MCF 10A (cell line): Measurements from ENCODE around the gene DUSP28. TPM values are rescaled to one million over a fixed set of nuclear protein-coding genes. Genes with fewer than 3 reads are reported as not detected.
A peak's percentile ranks its signal among the peaks of the same experiment; 100 is the strongest.

ENCODE experiments used
- BruUV-seq: library from RNA; stranded (reverse); fragments of 400-500 nt; replicated peaks from 2 replicates; lab custom pipeline; 2021; lab: Mats Ljungman, UMichigan
- CTCF ChIA-PET: fragments of 300-600 bp; sonication (Branson Sonifier 250); formaldehyde crosslinking; extraction: SDS; loops from one replicate; lab custom pipeline; 2021; ENCODE audit warnings: antibody characterized with exemption, inconsistent platforms; lab: Yijun Ruan, JAX
- POLR2A ChIA-PET: fragments of 300-600, 350-650 bp; sonication (Branson Sonifier 250); formaldehyde crosslinking; extraction: SDS; loops from one replicate; lab custom pipeline; 2020; ENCODE audit warnings: antibody characterized with exemption, inconsistent platforms; lab: Yijun Ruan, JAX
- DNase-seq: peaks from one replicate; pipeline ENCODE4 v3.0.0-alpha.2; 2018; ENCODE audit not compliant: unreplicated experiment
- H3K27ac Mint-ChIP-seq: one replicate; pipeline ENCODE4 v1.8.0; 2022; ENCODE audit warnings: mild to moderate bottlenecking, low read depth, mixed read lengths; ENCODE audit not compliant: unreplicated experiment
- H3K27me3 Mint-ChIP-seq: one replicate; pipeline ENCODE4 v1.8.0; 2022; ENCODE audit warnings: mixed read lengths; ENCODE audit not compliant: insufficient read depth, unreplicated experiment
- H3K36me3 Mint-ChIP-seq: one replicate; pipeline ENCODE4 v1.8.0; 2022; ENCODE audit warnings: mild to moderate bottlenecking, moderate library complexity, mixed read lengths; ENCODE audit not compliant: insufficient read depth, unreplicated experiment
- H3K4me1 Mint-ChIP-seq: one replicate; pipeline ENCODE4 v1.8.0; 2022; ENCODE audit warnings: mixed read lengths; ENCODE audit not compliant: insufficient read depth, unreplicated experiment
- H3K4me3 Mint-ChIP-seq: one replicate; pipeline ENCODE4 v1.8.0; 2022; ENCODE audit warnings: mild to moderate bottlenecking, moderate library complexity, mixed read lengths; ENCODE audit not compliant: unreplicated experiment
- H3K9me3 Mint-ChIP-seq: one replicate; pipeline ENCODE4 v1.8.0; 2022; ENCODE audit warnings: mixed read lengths; ENCODE audit not compliant: unreplicated experiment
- intact Hi-C: fragments of 100-400 bp; cut with micrococcal nuclease; formaldehyde crosslinking; loops from 2 replicates; pipeline ENCODE4 v1.14.1; 2022
- total RNA-seq: library from RNA; stranded (reverse); gene quantifications from 2 replicates; pipeline ENCODE4 v1.2.3, GENCODE V29; 2022
- TF ChIP-seq, protein P1 (sequence below): fragments of 200-600 bp; IDR thresholded peaks from one replicate; pipeline ENCODE4 v1.8.0; 2022; ENCODE audit warnings: antibody characterized with exemption, mild to moderate bottlenecking; ENCODE audit not compliant: unreplicated experiment

DUSP28 gene
- total RNA-seq, 1 experiment from 2014 or later, result 5.2 TPM

DNA sequence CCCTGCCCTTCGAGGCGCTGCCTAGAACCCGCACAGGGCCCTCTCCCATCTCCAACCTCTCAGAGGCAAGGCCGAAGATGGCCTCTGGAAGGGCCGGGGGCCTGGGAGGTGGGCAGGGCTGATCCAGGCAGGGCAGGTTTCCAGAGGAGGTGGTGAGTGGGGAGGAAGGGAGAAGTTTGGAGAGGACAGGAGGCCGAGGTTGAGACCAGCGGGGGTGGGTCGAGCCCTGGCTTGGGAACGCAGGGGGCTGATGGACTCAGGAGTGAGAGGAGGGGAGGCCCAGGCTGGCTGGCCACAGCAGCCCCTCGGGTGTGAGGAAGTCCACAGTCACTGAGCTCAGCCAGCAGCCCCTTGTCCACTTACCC lies 36.9 kb downstream of the DUSP28 start:
- CTCF ChIA-PET, result no interaction called here
- DNase-seq, result no peak
- intact Hi-C loops, result no loop called here
- Mint-ChIP-seq H3K4me1 (no peaks in the 10 kb centered on the region), H3K27ac (no peak overlapping the region), H3K36me3 (peaks cover 9% of the 10 kb centered on the region), H3K4me3 (no peak overlapping the region), H3K27me3 (no peaks in the 10 kb centered on the region), H3K9me3 (no peaks in the 10 kb centered on the region)
- BruUV-seq, result no TSS peak
- TF ChIP-seq, protein P1, sequence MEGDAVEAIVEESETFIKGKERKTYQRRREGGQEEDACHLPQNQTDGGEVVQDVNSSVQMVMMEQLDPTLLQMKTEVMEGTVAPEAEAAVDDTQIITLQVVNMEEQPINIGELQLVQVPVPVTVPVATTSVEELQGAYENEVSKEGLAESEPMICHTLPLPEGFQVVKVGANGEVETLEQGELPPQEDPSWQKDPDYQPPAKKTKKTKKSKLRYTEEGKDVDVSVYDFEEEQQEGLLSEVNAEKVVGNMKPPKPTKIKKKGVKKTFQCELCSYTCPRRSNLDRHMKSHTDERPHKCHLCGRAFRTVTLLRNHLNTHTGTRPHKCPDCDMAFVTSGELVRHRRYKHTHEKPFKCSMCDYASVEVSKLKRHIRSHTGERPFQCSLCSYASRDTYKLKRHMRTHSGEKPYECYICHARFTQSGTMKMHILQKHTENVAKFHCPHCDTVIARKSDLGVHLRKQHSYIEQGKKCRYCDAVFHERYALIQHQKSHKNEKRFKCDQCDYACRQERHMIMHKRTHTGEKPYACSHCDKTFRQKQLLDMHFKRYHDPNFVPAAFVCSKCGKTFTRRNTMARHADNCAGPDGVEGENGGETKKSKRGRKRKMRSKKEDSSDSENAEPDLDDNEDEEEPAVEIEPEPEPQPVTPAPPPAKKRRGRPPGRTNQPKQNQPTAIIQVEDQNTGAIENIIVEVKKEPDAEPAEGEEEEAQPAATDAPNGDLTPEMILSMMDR, result no peak
- POLR2A ChIA-PET, result interaction anchor here (1.2 kb wide), 1 partner anchor 8 kb away, joined by 3 read pairs; no protein-coding TSS in a partner anchor

DNA sequence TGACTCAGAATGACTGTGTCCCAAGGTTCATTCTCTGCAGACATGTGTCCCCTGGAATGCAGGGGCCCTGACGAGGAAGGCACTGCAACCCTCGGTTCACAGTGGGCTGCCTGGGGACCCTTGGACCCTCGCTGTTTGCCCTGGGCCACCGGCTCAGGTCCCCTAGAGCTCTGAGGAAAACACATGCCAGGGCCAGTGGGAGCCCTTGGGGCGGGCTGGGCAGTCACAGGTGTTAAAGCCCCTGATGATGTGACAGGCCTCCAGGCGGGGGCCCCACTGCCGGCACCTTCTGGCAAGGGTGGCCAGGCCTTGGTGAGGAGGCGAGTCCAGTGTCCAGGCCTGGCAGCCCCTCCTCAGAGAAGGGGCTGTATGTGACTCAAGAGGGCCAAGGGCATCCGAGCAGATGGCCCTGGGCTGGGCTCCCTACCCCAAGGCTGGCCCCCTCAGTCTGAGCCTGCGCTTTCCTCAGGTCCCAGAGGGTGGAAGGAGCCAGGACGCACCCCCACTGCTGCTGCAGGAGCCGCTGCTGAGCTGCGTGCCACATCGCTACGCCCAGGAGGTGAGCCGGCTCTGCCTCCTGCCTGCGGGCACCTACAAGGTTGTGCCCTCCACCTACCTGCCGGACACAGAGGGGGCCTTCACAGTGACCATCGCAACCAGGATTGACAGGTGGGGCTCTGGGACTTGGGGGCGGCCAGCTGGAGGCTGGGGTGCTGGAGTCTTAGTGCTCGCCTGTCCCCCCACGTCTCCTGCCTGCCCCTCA lies 37.4 kb downstream of the DUSP28 start:
- ChIA-PET POLR2A (interaction anchor here (1.2 kb wide), 1 partner anchor 8 kb away, joined by 3 read pairs; no protein-coding TSS in a partner anchor), CTCF (interaction anchor here (0.6 kb wide), 1 partner anchor 476 kb away, joined by 3 read pairs; no protein-coding TSS in a partner anchor)
- Mint-ChIP-seq H3K4me1 (no peaks in the 10 kb centered on the region), H3K27me3 (no peaks in the 10 kb centered on the region), H3K36me3 (peaks cover 9% of the 10 kb centered on the region), H3K27ac (no peak overlapping the region), H3K9me3 (no peaks in the 10 kb centered on the region), H3K4me3 (no peak overlapping the region)
- no TSS peak for BruUV-seq
- TF ChIP-seq, protein P1, result no peak
- intact Hi-C loops, result no loop called here
- DNase-seq, result no peak

DNA sequence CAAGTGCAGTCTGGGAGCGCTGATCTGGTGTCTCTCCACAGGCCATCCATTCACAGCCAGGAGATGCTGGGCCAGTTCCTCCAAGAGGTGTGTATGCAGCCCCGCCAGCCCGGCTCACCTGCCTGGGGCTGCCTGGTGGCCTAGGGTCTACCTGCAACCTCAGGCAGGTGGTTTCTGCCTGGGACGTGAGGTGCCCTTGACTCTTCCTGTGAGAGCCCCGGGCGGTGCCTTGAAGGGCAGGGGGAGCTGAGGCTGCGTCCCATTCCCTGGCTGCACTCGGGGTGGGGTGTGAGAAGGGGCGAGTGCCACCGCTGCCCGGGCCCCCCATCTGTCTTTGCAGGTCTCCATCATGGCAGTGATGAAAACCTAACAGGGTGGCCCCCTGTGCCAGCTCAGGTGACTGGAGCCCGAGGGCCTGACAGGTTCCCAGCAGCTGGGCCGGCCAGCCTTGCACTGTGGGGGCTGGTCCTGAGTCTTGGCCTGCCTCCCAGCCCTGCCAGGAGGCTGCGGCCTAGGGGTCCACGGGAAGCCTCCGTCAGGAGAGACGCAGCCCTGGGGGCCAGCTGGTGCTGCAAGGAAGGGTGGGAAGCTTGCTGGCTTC lies 38.3 kb downstream of the DUSP28 start:
- Mint-ChIP-seq H3K27me3 (no peaks in the 10 kb centered on the region), H3K9me3 (no peaks in the 10 kb centered on the region), H3K4me3 (no peak overlapping the region), H3K27ac (peak overlapping the region; percentile 19), H3K4me1 (no peaks in the 10 kb centered on the region), H3K36me3 (peaks cover 7% of the 10 kb centered on the region)
- intact Hi-C loops, result no loop called here
- POLR2A ChIA-PET, result interaction anchor here (1.0 kb wide), 1 partner anchor 11 kb away, joined by 4 read pairs; no protein-coding TSS in a partner anchor
- TF ChIP-seq, protein P1, result no peak
- BruUV-seq, result no TSS peak
- DNase-seq, result no peak
- CTCF ChIA-PET, result no interaction called here

DNA sequence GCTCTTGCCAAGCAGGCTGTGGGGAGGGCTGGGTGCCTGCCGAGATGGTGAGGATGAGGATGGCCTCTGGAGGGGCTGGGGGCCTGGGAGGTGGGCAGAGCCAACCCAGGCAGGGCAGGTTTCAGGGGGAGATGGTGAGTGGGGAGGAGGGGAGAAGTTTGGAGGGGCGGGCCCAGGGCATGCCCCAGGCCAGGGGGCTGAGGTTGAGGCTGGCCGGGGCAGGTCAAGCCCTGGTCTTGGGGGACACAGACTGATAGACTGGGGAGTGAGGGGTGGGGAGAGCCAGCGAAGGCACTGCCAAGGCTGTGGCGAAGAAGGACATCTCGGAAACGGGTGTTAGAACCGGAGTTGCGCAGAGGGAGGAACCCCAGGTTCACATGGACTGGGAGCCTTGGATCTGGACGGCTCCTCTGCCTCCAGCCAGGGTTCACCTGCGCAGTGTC lies 39.0 kb downstream of the DUSP28 start:
- Mint-ChIP-seq H3K4me3 (no peak overlapping the region), H3K4me1 (no peaks in the 10 kb centered on the region), H3K36me3 (peaks cover 5% of the 10 kb centered on the region), H3K27ac (peak overlapping the region; percentile 19), H3K27me3 (no peaks in the 10 kb centered on the region), H3K9me3 (no peaks in the 10 kb centered on the region)
- ChIA-PET POLR2A (interaction anchor here (1.0 kb wide), 1 partner anchor 12 kb away, joined by 4 read pairs; no protein-coding TSS in a partner anchor), CTCF (no interaction called here)
- DNase-seq, result no peak
- intact Hi-C loops, result no loop called here
- BruUV-seq, result no TSS peak
- TF ChIP-seq, protein P1, result no peak
